ENCODE data around the gene HYCC2.
"Not testable (repeated sequence)": the region's sequence is repeated elsewhere in the genome, so short reads cannot be mapped to it uniquely, and the experiment has no call there.

The HYCC2 gene

DNA sequence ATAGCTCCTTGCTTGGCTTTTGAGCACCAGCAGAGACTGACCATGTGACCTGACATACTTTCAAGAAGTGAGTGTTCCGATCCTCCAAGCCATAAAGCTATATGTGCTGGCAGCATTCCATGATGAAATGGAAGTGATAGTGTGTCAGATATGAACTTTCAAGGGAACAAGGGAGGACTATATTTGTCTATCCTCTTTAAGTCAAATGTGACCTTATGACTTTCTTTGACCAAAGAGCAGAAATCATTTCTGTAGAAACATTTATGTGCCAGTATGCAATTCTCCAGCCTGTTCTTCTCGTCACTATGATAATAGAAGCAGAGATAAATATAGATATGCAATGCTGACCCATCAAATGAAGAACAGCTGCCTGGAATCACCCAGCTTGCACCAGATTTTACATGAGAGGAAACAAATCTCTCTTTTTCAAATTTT lies 14.4 kb downstream of the HYCC2 start:
- DNase-seq (ENCODE audit: low read depth): peak; percentile 18
- H3K4me3 ChIP-seq (ENCODE audit: control insufficient read depth, low read depth, low read length): no peak overlapping the region
- TF ChIP-seq, protein P1, sequence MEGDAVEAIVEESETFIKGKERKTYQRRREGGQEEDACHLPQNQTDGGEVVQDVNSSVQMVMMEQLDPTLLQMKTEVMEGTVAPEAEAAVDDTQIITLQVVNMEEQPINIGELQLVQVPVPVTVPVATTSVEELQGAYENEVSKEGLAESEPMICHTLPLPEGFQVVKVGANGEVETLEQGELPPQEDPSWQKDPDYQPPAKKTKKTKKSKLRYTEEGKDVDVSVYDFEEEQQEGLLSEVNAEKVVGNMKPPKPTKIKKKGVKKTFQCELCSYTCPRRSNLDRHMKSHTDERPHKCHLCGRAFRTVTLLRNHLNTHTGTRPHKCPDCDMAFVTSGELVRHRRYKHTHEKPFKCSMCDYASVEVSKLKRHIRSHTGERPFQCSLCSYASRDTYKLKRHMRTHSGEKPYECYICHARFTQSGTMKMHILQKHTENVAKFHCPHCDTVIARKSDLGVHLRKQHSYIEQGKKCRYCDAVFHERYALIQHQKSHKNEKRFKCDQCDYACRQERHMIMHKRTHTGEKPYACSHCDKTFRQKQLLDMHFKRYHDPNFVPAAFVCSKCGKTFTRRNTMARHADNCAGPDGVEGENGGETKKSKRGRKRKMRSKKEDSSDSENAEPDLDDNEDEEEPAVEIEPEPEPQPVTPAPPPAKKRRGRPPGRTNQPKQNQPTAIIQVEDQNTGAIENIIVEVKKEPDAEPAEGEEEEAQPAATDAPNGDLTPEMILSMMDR (conservative IDR thresholded peaks at IDR 0.05; ENCODE audit: control insufficient read depth, insufficient read depth, low read depth, low read length): no peak

DNA sequence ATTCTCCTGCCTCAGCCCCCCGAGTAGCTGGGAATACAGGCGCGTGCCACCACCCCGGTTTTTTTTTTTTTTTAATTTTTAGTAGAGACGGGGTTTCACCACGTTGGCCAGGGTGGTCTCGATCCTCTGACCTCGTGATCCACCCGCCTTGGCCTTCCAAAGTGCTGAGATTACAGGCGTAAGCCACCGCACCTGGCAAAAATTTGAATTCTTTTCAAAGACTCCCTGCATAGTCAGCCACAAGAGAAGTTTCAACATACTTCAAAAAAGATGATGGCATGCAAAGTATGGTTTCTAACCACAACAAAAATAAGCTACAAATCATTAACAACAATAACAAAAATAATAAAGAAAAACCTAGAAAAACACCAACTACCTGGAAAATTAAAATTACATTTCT lies 22.0 kb downstream of the HYCC2 start:
- no peak for DNase-seq (ENCODE audit: low read depth)
- H3K4me3 ChIP-seq (ENCODE audit: control insufficient read depth, low read depth, low read length): no peak overlapping the region
- TF ChIP-seq, protein P1 (conservative IDR thresholded peaks at IDR 0.05; ENCODE audit: control insufficient read depth, insufficient read depth, low read depth, low read length): no peak

DNA sequence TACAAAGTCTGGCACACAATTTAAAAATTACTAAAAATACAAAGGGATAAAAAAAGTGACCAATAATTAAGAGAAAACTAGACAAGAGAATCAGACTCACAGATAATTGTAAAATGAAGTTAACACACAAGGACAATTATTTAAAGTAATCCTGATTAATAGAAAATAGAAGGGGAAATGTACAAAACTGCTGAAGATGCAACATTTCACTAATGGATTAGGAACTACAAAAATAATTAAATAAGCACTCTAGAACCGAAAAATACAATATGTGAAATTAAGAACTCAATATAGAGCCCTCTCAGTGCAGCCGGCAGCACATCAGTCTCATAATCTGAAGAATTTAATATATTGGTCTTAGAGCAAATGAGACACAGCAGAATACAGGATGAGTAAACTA lies 24.6 kb downstream of the HYCC2 start:
- TF ChIP-seq, protein P1 (conservative IDR thresholded peaks at IDR 0.05; ENCODE audit: control insufficient read depth, insufficient read depth, low read depth, low read length): no peak
- H3K4me3 ChIP-seq (ENCODE audit: control insufficient read depth, low read depth, low read length): no peak overlapping the region
- no peak for DNase-seq (ENCODE audit: low read depth)

DNA sequence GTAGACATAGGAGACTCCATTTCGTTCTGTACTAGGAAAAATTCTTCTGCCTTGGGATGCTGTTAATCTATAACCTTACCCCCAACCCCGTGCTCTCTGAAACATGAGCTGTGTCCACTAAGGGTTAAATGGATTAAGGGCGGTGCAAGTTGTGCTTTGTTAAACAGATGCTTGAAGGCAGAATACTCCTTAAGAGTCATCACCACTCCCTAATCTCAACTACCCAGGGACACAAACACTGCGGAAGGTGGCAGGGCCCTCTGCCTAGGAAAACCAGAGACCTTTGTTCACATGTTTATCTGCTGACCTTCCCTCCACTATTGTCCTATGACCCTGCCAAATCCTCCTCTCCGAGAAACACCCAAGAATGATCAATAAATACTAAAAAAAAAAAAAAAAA lies 28.4 kb downstream of the HYCC2 start:
- H3K4me3 ChIP-seq (ENCODE audit: control insufficient read depth, low read depth, low read length): not testable (repeated sequence)

DNA sequence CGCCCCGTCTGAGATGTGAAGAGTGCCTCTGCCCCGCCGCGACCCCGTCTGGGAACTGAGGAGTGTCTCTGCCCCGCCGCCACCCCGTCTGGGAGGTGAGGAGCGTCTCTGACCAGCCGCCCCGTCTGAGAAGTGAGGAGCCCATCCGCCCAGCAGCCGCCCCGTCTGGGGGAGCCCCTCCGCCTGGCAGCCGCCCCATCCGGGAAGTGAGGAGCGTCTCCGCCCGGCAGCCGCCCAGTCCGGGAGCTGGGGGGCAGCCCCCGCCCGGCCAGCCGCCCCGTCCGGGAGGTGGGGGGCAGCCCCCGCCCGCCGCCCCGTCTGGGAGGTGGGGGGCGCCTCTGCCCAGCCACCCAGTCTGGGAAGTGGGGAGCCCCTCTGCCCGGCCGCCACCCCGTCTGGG lies 29.0 kb downstream of the HYCC2 start:
- H3K4me3 ChIP-seq (ENCODE audit: control insufficient read depth, low read depth, low read length); DNase-seq (ENCODE audit: low read depth): not testable (repeated sequence)

More for the DNA sequence above, 28.4 kb downstream of the HYCC2 start:
- not testable (repeated sequence) for DNase-seq (ENCODE audit: low read depth)

DNA sequence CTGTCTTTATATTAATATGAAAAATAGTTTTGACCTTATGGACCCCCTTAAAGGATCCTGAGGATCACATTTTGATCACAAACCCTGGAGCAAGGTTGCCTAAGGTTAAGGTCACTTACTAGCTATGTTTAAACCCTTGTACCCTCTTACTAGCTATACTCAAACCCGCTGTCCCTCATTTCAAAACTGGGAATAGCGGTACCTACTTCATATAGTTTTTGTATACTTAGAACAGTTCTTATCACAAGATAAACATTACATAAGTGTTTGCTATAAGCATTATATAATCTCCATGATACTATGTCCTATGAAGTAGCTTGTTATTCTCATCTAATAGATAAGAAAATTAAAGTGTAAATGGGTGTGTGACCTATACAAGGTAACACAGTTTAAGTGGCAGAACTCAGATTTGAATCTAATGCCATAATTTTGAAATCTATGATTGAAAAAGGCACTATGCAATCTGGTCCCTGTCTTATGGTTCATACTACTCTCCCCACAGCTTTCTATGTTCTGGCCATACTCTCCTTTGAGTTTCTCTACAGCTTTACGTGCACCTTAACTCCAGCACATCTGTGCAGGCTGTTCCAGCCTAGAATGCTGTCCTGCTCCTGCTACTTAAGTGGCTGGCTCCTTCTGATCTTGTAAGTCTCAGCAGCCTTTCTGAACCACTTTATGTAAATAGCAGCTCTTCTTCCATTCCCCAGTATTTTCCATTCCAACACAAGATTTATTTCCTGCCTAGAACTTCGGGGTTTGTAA lies 30.4 kb downstream of the HYCC2 start:
- DNase-seq (ENCODE audit: low read depth): no peak
- TF ChIP-seq, protein P1 (conservative IDR thresholded peaks at IDR 0.05; ENCODE audit: control insufficient read depth, insufficient read depth, low read depth, low read length): no peak
- no peak overlapping the region for H3K4me3 ChIP-seq (ENCODE audit: control insufficient read depth, low read depth, low read length)

DNA sequence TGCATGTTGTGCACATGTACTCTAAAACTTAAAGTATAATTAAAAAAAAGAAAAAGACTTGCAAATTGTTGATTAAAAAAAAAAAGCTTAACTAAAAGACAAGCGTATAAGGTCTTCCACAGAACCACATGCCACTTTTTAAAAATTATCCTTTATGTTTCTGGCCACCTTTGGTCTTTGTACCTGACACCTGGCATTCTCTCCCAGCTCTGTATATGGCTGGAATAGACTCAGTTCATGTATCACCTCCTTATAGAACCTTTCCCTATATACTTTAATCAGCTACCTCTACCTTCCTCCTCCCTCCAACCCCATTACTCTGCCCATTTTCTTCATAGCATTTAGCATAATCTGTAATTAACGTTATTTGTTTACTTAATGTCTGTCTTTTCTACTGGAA lies 32.6 kb downstream of the HYCC2 start:
- TF ChIP-seq, protein P1 (conservative IDR thresholded peaks at IDR 0.05; ENCODE audit: control insufficient read depth, insufficient read depth, low read depth, low read length): no peak
- DNase-seq (ENCODE audit: low read depth): no peak

DNA sequence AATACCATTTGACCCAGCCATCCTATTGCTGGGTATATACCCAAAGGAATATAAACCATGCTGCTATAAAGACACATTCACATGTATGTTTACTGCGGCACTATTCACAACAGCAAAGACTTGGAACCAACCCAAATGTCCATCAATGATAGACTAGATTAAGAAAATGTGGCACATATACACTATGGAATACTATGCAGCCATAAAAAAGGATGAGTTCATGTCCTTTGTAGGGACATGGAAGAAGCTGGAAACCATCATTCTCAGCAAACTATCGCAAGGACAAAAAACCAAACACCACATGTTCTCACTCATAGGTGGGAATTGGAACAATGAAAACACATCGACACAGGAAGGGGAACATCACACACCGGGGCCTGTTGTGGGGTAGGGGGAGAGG lies 33.1 kb downstream of the HYCC2 start:
- H3K4me3 ChIP-seq (ENCODE audit: control insufficient read depth, low read depth, low read length); DNase-seq (ENCODE audit: low read depth): not testable (repeated sequence)

More for the DNA sequence above, 32.6 kb downstream of the HYCC2 start:
- H3K4me3 ChIP-seq (ENCODE audit: control insufficient read depth, low read depth, low read length): no peak overlapping the region

DNA sequence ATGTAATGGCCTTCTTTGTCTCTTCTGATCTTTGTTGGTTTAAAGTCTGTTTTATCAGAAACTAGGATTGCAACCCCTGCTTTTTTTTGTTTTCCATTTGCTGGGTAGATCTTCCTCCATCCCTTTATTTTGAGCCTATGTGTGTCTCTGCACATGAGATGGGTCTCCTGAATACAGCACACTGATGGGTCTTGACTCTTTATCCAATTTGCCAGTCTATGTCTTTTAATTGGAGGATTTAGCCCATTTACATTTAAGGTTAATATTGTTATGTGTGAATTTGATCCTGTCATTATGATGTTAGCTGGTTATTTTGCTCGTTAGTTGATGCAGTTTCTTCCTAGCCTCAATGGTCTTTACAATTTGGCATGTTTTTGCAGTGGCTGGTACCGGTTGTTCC lies 37.1 kb downstream of the HYCC2 start:
- H3K4me3 ChIP-seq (ENCODE audit: control insufficient read depth, low read depth, low read length); DNase-seq (ENCODE audit: low read depth): not testable (repeated sequence)
